MCF 10A (cell line): Measurements from ENCODE around the gene NCL. TPM values are rescaled to one million over a fixed set of nuclear protein-coding genes. Genes with fewer than 3 reads are reported as not detected.
A peak's percentile ranks its signal among the peaks of the same experiment; 100 is the strongest.

Experiments used
- BruUV-seq: library from RNA; stranded (reverse); fragments of 400-500 nt; replicated peaks from 2 replicates; lab custom pipeline; 2021; lab: Mats Ljungman, UMichigan
- CTCF ChIA-PET: fragments of 300-600 bp; sonication (Branson Sonifier 250); formaldehyde crosslinking; extraction: SDS; loops from one replicate; lab custom pipeline; 2021; ENCODE audit warnings: antibody characterized with exemption, inconsistent platforms; lab: Yijun Ruan, JAX
- POLR2A ChIA-PET: fragments of 300-600, 350-650 bp; sonication (Branson Sonifier 250); formaldehyde crosslinking; extraction: SDS; loops from one replicate; lab custom pipeline; 2020; ENCODE audit warnings: antibody characterized with exemption, inconsistent platforms; lab: Yijun Ruan, JAX
- DNase-seq: peaks from one replicate; pipeline ENCODE4 v3.0.0-alpha.2; 2018; ENCODE audit not compliant: unreplicated experiment
- H3K27ac Mint-ChIP-seq: one replicate; pipeline ENCODE4 v1.8.0; 2022; ENCODE audit warnings: mild to moderate bottlenecking, low read depth, mixed read lengths; ENCODE audit not compliant: unreplicated experiment
- H3K27me3 Mint-ChIP-seq: one replicate; pipeline ENCODE4 v1.8.0; 2022; ENCODE audit warnings: mixed read lengths; ENCODE audit not compliant: insufficient read depth, unreplicated experiment
- H3K36me3 Mint-ChIP-seq: one replicate; pipeline ENCODE4 v1.8.0; 2022; ENCODE audit warnings: mild to moderate bottlenecking, moderate library complexity, mixed read lengths; ENCODE audit not compliant: insufficient read depth, unreplicated experiment
- H3K4me1 Mint-ChIP-seq: one replicate; pipeline ENCODE4 v1.8.0; 2022; ENCODE audit warnings: mixed read lengths; ENCODE audit not compliant: insufficient read depth, unreplicated experiment
- H3K4me3 Mint-ChIP-seq: one replicate; pipeline ENCODE4 v1.8.0; 2022; ENCODE audit warnings: mild to moderate bottlenecking, moderate library complexity, mixed read lengths; ENCODE audit not compliant: unreplicated experiment
- H3K9me3 Mint-ChIP-seq: one replicate; pipeline ENCODE4 v1.8.0; 2022; ENCODE audit warnings: mixed read lengths; ENCODE audit not compliant: unreplicated experiment
- CTCF ChIP-seq: fragments of 200-600 bp; IDR thresholded peaks from one replicate; pipeline ENCODE4 v1.8.0; 2022; ENCODE audit warnings: antibody characterized with exemption, mild to moderate bottlenecking; ENCODE audit not compliant: unreplicated experiment
- intact Hi-C: fragments of 100-400 bp; cut with micrococcal nuclease; formaldehyde crosslinking; loops from 2 replicates; pipeline ENCODE4 v1.14.1; 2022
- total RNA-seq: library from RNA; stranded (reverse); gene quantifications from 2 replicates; pipeline ENCODE4 v1.2.3, GENCODE V29; 2022

Gene NCL
- total RNA-seq, 1 experiment from 2014 or later, result 778 TPM

- peak; percentile 24 for DNase-seq
- H3K36me3 Mint-ChIP-seq, result peaks cover 100% of the 10 kb centered on the region
- TF ChIP-seq CTCF, result no peak
- peaks cover 21% of the 10 kb centered on the region for H3K4me1 Mint-ChIP-seq
- ChIA-PET CTCF (interaction anchor here (0.5 to 3.9 kb wide), 6 partner anchors 18 to 1458 kb away, joined by 3 to 18 read pairs (median 4); no protein-coding TSS in a partner anchor), POLR2A (interaction anchor here (2.0 kb wide), 1 partner anchor 10 kb away, joined by 6 read pairs; no protein-coding TSS in a partner anchor)
- H3K9me3 Mint-ChIP-seq, result no peaks in the 10 kb centered on the region
- H3K4me3 Mint-ChIP-seq, result no peak overlapping the region
- no peaks in the 10 kb centered on the region for H3K27me3 Mint-ChIP-seq
- no TSS peak for BruUV-seq
- intact Hi-C loops, result no loop called here
- H3K27ac Mint-ChIP-seq, result no peak overlapping the region
Observed at GRCh38 chr2:231457101-231457500, 7.2 kb downstream of the NCL start.

GRCh38 chr2:231456295-231457004, 7.8 kb downstream of the NCL start:
- no peak for TF ChIP-seq CTCF
- Mint-ChIP-seq H3K9me3 (no peaks in the 10 kb centered on the region), H3K4me3 (no peak overlapping the region), H3K27ac (no peak overlapping the region), H3K27me3 (no peaks in the 10 kb centered on the region), H3K36me3 (peaks cover 100% of the 10 kb centered on the region), H3K4me1 (peaks cover 14% of the 10 kb centered on the region)
- intact Hi-C loops, result no loop called here
- POLR2A ChIA-PET, result interaction anchor here (0.6 to 2.0 kb wide), 2 partner anchors 10 to 43 kb away, joined by 3 to 6 read pairs; no protein-coding TSS in a partner anchor
- CTCF ChIA-PET, result interaction anchor here (0.5 to 3.9 kb wide), 7 partner anchors 19 to 1457 kb away, joined by 3 to 18 read pairs (median 4); no protein-coding TSS in a partner anchor
- no peak for DNase-seq
- BruUV-seq, result no TSS peak

GRCh38 chr2:231455890-231456289, 8.4 kb downstream of the NCL start:
- ChIA-PET POLR2A (interaction anchor here (4.9 kb wide), 1 partner anchor 7 kb away, joined by 74 read pairs; the partner anchor contains the start of gene NCL), CTCF (interaction anchor here (0.6 to 3.9 kb wide), 2 partner anchors 228 to 414 kb away, joined by 3 to 18 read pairs; no protein-coding TSS in a partner anchor)
- no TSS peak for BruUV-seq

More at GRCh38 chr2:231455890-231456289, 8.4 kb downstream of the NCL start:
- TF ChIP-seq CTCF, result no peak
- intact Hi-C loops, result no loop called here
- Mint-ChIP-seq H3K27me3 (no peaks in the 10 kb centered on the region), H3K36me3 (peaks cover 100% of the 10 kb centered on the region), H3K4me3 (no peak overlapping the region), H3K4me1 (peaks cover 11% of the 10 kb centered on the region), H3K9me3 (no peaks in the 10 kb centered on the region), H3K27ac (no peak overlapping the region)
- no peak for DNase-seq
